Prostate gland (tissue), 2 donors: ENCODE results near the gene GRB10. TPM values are rescaled to one million over a fixed set of nuclear protein-coding genes. Genes with fewer than 3 reads are reported as not detected.

Source experiments
- DNase-seq: peaks from one replicate; pipeline ENCODE4 v3.0.0-alpha.2; 2019; ENCODE audit warnings: low spot score
- H3K27ac ChIP-seq, 2 donors: fragments of 200-600 bp; sonication (generic); 2 replicates each; pipeline ENCODE4 v1.5.1; 2017 to 2019
- H3K27me3 ChIP-seq: fragments of 200-600 bp; sonication (generic); replicated peaks from 2 replicates; pipeline ENCODE4 v1.5.1; 2019; ENCODE audit not compliant: insufficient read depth
- H3K36me3 ChIP-seq, 2 donors: fragments of 200-600 bp; sonication (generic); 1 replicate in 1 of 2; 2 replicates in 1 of 2; pipeline versions ENCODE4 v1.5.1 to v1.8.1; 2017 to 2019
- H3K4me1 ChIP-seq: fragments of 200-600 bp; sonication (generic); replicated peaks from 2 replicates; pipeline ENCODE4 v1.5.1; 2019
- H3K4me3 ChIP-seq, 2 donors: fragments of 200-600 bp; sonication (generic); 2 replicates each; pipeline ENCODE4 v1.5.1; 2017 to 2019
- H3K9me3 ChIP-seq: fragments of 200-600 bp; sonication (generic); 2 replicates; pipeline ENCODE4 v1.5.1; 2017
- POLR2A ChIP-seq: fragments of 450-650 bp; IDR thresholded peaks from one replicate; pipeline ENCODE4 v1.6.1; 2016; ENCODE audit warnings: antibody characterized with exemption, mild to moderate bottlenecking
- POLR2AphosphoS5 ChIP-seq: sonication (generic); formaldehyde crosslinking; IDR thresholded peaks from one replicate; pipeline ENCODE4 v1.6.1; 2017; ENCODE audit warnings: antibody characterized with exemption
- WGBS: methylation state at CpG from one replicate; pipeline ENCODE4 v1.1.5; 2018; 5-methylcytosine and 5-hydroxymethylcytosine counted together
- intact Hi-C: fragments of 100-400 bp; cut with DNase I; formaldehyde crosslinking; loops from one replicate; pipeline ENCODE4 v1.14.2; 2022
- total RNA-seq, 2 donors: library from RNA; depleted of rRNA; stranded (reverse); fragments of >200 nt; gene quantifications; one replicate each; pipeline ENCODE4 v1.1.0, GENCODE V29; 2016
- TF ChIP-seq, protein P1 (sequence below), 4 experiments: fragments of 200-600 bp in 2 of 4; fragments of 450-650 bp in 2 of 4; sonication (generic) in 2 of 4; IDR thresholded peaks; 1 replicate in 3 of 4; 2 replicates in 1 of 4; pipeline ENCODE4 v1.5.1; 2016 to 2019; ENCODE audit warnings: antibody characterized with exemption in 4 of 4, mild to moderate bottlenecking in 2 of 4, moderate library complexity in 2 of 4

The GRB10 gene
- total RNA-seq, 2 donors from 2014 or later = 54.3 to 63.1 TPM

- H3K4me3 ChIP-seq = no peak overlapping the region
- peaks cover 6% of the 10 kb centered on the region for H3K4me1 ChIP-seq
- H3K27ac ChIP-seq = peak overlapping the region in 1 of 2 donors; percentile 61
- no peaks in the 10 kb centered on the region for H3K27me3 ChIP-seq
- H3K9me3 ChIP-seq = no peaks in the 10 kb centered on the region
- no peaks in the 10 kb centered on the region for H3K36me3 ChIP-seq
- TF ChIP-seq, protein P1, sequence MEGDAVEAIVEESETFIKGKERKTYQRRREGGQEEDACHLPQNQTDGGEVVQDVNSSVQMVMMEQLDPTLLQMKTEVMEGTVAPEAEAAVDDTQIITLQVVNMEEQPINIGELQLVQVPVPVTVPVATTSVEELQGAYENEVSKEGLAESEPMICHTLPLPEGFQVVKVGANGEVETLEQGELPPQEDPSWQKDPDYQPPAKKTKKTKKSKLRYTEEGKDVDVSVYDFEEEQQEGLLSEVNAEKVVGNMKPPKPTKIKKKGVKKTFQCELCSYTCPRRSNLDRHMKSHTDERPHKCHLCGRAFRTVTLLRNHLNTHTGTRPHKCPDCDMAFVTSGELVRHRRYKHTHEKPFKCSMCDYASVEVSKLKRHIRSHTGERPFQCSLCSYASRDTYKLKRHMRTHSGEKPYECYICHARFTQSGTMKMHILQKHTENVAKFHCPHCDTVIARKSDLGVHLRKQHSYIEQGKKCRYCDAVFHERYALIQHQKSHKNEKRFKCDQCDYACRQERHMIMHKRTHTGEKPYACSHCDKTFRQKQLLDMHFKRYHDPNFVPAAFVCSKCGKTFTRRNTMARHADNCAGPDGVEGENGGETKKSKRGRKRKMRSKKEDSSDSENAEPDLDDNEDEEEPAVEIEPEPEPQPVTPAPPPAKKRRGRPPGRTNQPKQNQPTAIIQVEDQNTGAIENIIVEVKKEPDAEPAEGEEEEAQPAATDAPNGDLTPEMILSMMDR (IDR thresholded peaks at IDR 0.05) = no peak
- TF ChIP-seq POLR2AphosphoS5 (no peak), POLR2A (no peak)
- DNase-seq = no peak
- intact Hi-C loops = loop anchor here (10.0 kb wide), 1 partner anchor 182 kb away; no protein-coding TSS in a partner anchor
- WGBS = 83% methylated on average over 6 of the region's 6 CpGs
Observed at GRCh38 chr7:50687096-50687495, 95.6 kb downstream of the GRB10 start.

- Histone ChIP-seq H3K4me1 (peaks cover 20% of the 10 kb centered on the region), H3K4me3 (no peak overlapping the region), H3K27ac (peak overlapping the region; percentile 42 to 61), H3K27me3 (no peaks in the 10 kb centered on the region), H3K9me3 (no peaks in the 10 kb centered on the region), H3K36me3 (no peaks in the 10 kb centered on the region)
- no peak for DNase-seq
- WGBS = 30% methylated on average over 14 of the region's 14 CpGs
- TF ChIP-seq POLR2AphosphoS5 (peak; percentile 39), POLR2A (no peak)
- TF ChIP-seq, protein P1 (IDR thresholded peaks at IDR 0.05) = no peak
- intact Hi-C loops = loop anchor here (10.0 kb wide), 1 partner anchor 181 kb away; no protein-coding TSS in a partner anchor
Observed at GRCh38 chr7:50685135-50686065, 97.3 kb downstream of the GRB10 start.

DNA sequence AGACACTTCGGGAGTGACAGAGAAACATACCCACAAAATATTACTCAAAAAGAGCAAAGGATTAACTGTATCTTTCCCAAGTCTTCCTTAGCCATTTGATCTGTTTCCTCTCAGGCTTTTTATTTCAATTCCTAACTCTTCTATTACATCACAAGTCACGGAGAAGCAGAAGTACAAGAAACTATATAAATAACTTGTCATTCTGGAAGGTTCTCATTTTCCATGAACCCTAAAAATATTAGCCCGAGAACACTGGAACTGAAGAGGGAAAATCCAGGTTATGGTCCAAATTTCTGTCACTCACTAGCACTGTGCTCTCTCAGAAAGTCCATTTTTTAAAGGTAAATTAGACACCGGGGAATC is 98.0 kb downstream of the GRB10 start:
- Histone ChIP-seq H3K36me3 (no peaks in the 10 kb centered on the region), H3K4me1 (peaks cover 20% of the 10 kb centered on the region), H3K27me3 (no peaks in the 10 kb centered on the region), H3K27ac (peak overlapping the region; percentile 42 to 61), H3K9me3 (no peaks in the 10 kb centered on the region), H3K4me3 (no peak overlapping the region)
- TF ChIP-seq, protein P1 (IDR thresholded peaks at IDR 0.05) = no peak
- no peak for TF ChIP-seq POLR2AphosphoS5
- TF ChIP-seq POLR2A = no peak
- intact Hi-C loops = loop anchor here (5.0 to 10.0 kb wide), 2 partner anchors 108 to 180 kb away; no protein-coding TSS in a partner anchor
- DNase-seq = no peak
- WGBS = 27% methylated on average over 4 of the region's 4 CpGs

DNA sequence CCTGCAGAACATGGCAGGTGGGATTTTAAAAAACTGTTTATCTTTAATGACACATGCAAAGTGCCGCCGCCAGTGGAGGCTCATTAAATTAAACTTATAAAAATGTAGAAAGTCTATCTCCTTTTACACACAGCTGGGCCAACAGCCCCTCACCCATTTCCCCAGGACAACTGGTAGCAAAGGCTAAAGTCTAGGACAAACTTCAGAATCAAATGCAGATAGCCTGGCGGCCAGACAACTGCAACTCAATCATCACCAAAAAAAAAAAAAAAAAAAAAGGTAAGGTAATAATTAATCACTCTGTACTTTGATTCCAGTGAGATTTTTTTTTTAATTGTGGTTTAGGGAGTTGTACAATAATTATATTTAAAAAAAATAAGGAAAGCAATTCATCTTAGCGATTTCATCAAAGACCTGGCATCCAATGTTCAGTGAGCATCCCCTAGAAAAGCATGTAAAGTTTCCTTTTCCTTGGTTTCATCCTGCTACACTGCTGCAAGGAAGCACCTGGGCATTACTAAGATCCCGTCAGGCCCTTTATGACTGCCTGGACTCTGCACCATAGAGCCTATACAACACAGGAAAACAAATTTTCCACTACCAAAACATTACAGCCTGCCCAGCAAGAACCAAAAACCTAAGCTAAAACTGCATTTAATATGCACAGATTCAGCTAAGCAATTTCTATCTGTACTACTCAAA is 98.5 kb downstream of the GRB10 start:
- Histone ChIP-seq H3K9me3 (no peaks in the 10 kb centered on the region), H3K4me3 (no peak overlapping the region), H3K4me1 (peaks cover 20% of the 10 kb centered on the region), H3K27me3 (no peaks in the 10 kb centered on the region), H3K36me3 (no peaks in the 10 kb centered on the region), H3K27ac (peak overlapping the region; percentile 42 to 61)
- DNase-seq = no peak
- no peak for TF ChIP-seq POLR2AphosphoS5
- TF ChIP-seq POLR2A = no peak
- TF ChIP-seq, protein P1 (IDR thresholded peaks at IDR 0.05) = no peak
- 79% methylated on average over 5 of the region's 5 CpGs for WGBS
- intact Hi-C loops = loop anchor here (5.0 to 10.0 kb wide), 2 partner anchors 108 to 179 kb away; no protein-coding TSS in a partner anchor
